ENCODE measurements around the gene BORCS8.
A peak's percentile ranks its signal among the peaks of the same experiment; 100 is the strongest.
"Not testable (repeated sequence)": the region's sequence is repeated elsewhere in the genome, so short reads cannot be mapped to it uniquely, and the experiment has no call there.

BORCS8 gene

GRCh38 chr19:19223636-19224035, 31.7 kb upstream of the BORCS8 start:
- no peak overlapping the region for H3K27ac ChIP-seq
- no peak for TF ChIP-seq CTCF (conservative IDR thresholded peaks at IDR 0.05)

- no peak for TF ChIP-seq CTCF (conservative IDR thresholded peaks at IDR 0.05)
- H3K27ac ChIP-seq, result no peak overlapping the region
Measured at GRCh38 chr19:19223060-19223459, 31.1 kb upstream of the BORCS8 start.

- H3K27ac ChIP-seq, result not testable (repeated sequence)
Measured at GRCh38 chr19:19221000-19221399, 29.0 kb upstream of the BORCS8 start.

GRCh38 chr19:19218911-19219310, 27.0 kb upstream of the BORCS8 start:
- TF ChIP-seq CTCF (conservative IDR thresholded peaks at IDR 0.05), result no peak

GRCh38 chr19:19217099-19217498, 25.1 kb upstream of the BORCS8 start:
- H3K27ac ChIP-seq, result no peak overlapping the region
- 0 out of 2 replicates have a peak, but pooled peaks have one; percentile 19 for TF ChIP-seq CTCF (conservative IDR thresholded peaks at IDR 0.05)

More at GRCh38 chr19:19218911-19219310, 27.0 kb upstream of the BORCS8 start:
- no peak overlapping the region for H3K27ac ChIP-seq

- no peak for TF ChIP-seq CTCF (conservative IDR thresholded peaks at IDR 0.05)
- no peak overlapping the region for H3K27ac ChIP-seq
Measured at GRCh38 chr19:19215792-19216191, 23.8 kb upstream of the BORCS8 start.

- H3K27ac ChIP-seq, result no peak overlapping the region
- TF ChIP-seq CTCF (conservative IDR thresholded peaks at IDR 0.05), result no peak
Measured at GRCh38 chr19:19214892-19215291, 22.9 kb upstream of the BORCS8 start.

GRCh38 chr19:19214159-19214490, 22.2 kb upstream of the BORCS8 start:
- TF ChIP-seq CTCF (conservative IDR thresholded peaks at IDR 0.05), result no peak

More at GRCh38 chr19:19214159-19214490, 22.2 kb upstream of the BORCS8 start:
- H3K27ac ChIP-seq, result no peak overlapping the region

All from VCaP (cell line).